ENCODE data around the gene ADAM12.

ADAM12 gene

DNA sequence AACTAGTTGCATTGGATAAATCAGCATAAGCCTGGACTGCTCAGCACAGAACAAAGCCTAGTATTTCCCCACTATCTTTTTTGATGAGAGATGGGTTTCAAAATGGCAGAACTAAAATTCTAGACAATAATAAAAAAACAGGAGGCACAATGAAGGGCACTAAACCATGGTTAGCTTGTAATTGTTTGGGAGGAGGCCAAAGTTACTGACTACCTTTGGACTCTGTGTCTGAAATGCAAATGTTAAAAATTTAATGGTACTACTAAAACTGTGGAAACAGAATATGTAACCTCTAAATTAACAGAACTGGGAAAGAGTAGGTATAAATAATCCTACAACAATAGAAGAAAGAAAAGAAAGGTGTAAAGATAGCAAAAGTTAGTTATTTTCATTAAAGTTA, 13.0 kb downstream of the ADAM12 start:
- H3K27ac ChIP-seq (ENCODE audit: insufficient read depth, low read length, poor library complexity, severe bottlenecking), result no peak overlapping the region
- H3K4me3 ChIP-seq (ENCODE audit: insufficient read depth, low read depth, low read length, poor library complexity, severe bottlenecking), result no peak overlapping the region
- H3K4me1 ChIP-seq (ENCODE audit: control insufficient read depth, insufficient read depth, low read length, poor library complexity, severe bottlenecking), result no peaks in the 10 kb centered on the region
- H3K27me3 ChIP-seq (replicated peaks; ENCODE audit: control insufficient read depth, insufficient read depth, low read length, poor library complexity, severe bottlenecking), result no peaks in the 10 kb centered on the region
- no peaks in the 10 kb centered on the region for H3K9me3 ChIP-seq (ENCODE audit: control insufficient read depth, low read length)
- H3K36me3 ChIP-seq (ENCODE audit: control insufficient read depth, insufficient read depth, low read length), result no peaks in the 10 kb centered on the region
- no peak for DNase-seq

- no peaks in the 10 kb centered on the region for H3K4me1 ChIP-seq (ENCODE audit: control insufficient read depth, insufficient read depth, low read length, poor library complexity, severe bottlenecking)
- no peaks in the 10 kb centered on the region for H3K36me3 ChIP-seq (ENCODE audit: control insufficient read depth, insufficient read depth, low read length)
- DNase-seq, result no peak
- no peak overlapping the region for H3K27ac ChIP-seq (ENCODE audit: insufficient read depth, low read length, poor library complexity, severe bottlenecking)
- no peaks in the 10 kb centered on the region for H3K9me3 ChIP-seq (ENCODE audit: control insufficient read depth, low read length)
- H3K4me3 ChIP-seq (ENCODE audit: insufficient read depth, low read depth, low read length, poor library complexity, severe bottlenecking), result no peak overlapping the region
- H3K27me3 ChIP-seq (replicated peaks; ENCODE audit: control insufficient read depth, insufficient read depth, low read length, poor library complexity, severe bottlenecking), result no peaks in the 10 kb centered on the region
These were observed 13.8 kb downstream of the ADAM12 start for GRCh38 chr10:126374435-126374834.

DNA sequence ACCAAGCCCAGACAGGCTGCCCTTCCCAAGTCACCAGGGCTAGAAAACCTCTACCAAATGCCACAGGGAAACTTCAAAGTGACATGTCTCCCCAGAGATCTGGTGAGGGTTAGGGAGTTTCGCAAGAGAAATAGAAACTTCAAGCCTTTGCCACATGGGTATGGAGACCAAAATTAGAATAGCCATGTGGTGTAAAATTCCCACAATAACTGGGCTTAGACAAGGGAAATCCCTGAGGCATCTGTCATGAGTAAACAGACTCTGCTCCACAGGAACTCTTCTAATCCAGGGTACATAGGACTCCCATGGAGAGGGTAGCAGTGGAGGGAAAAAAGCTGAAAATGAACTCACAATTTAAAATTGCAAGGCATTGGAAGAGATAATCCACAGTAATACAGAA, 14.3 kb downstream of the ADAM12 start:
- H3K27me3 ChIP-seq (replicated peaks; ENCODE audit: control insufficient read depth, insufficient read depth, low read length, poor library complexity, severe bottlenecking), result no peaks in the 10 kb centered on the region
- no peak overlapping the region for H3K27ac ChIP-seq (ENCODE audit: insufficient read depth, low read length, poor library complexity, severe bottlenecking)
- no peaks in the 10 kb centered on the region for H3K4me1 ChIP-seq (ENCODE audit: control insufficient read depth, insufficient read depth, low read length, poor library complexity, severe bottlenecking)
- no peak for DNase-seq
- no peaks in the 10 kb centered on the region for H3K9me3 ChIP-seq (ENCODE audit: control insufficient read depth, low read length)
- no peaks in the 10 kb centered on the region for H3K36me3 ChIP-seq (ENCODE audit: control insufficient read depth, insufficient read depth, low read length)
- H3K4me3 ChIP-seq (ENCODE audit: insufficient read depth, low read depth, low read length, poor library complexity, severe bottlenecking), result no peak overlapping the region

- no peaks in the 10 kb centered on the region for H3K4me1 ChIP-seq (ENCODE audit: control insufficient read depth, insufficient read depth, low read length, poor library complexity, severe bottlenecking)
- DNase-seq, result no peak
- H3K36me3 ChIP-seq (ENCODE audit: control insufficient read depth, insufficient read depth, low read length), result no peaks in the 10 kb centered on the region
- H3K27ac ChIP-seq (ENCODE audit: insufficient read depth, low read length, poor library complexity, severe bottlenecking), result no peak overlapping the region
- no peaks in the 10 kb centered on the region for H3K27me3 ChIP-seq (replicated peaks; ENCODE audit: control insufficient read depth, insufficient read depth, low read length, poor library complexity, severe bottlenecking)
- H3K9me3 ChIP-seq (ENCODE audit: control insufficient read depth, low read length), result no peaks in the 10 kb centered on the region
- H3K4me3 ChIP-seq (ENCODE audit: insufficient read depth, low read depth, low read length, poor library complexity, severe bottlenecking), result no peak overlapping the region
These were observed 15.1 kb downstream of the ADAM12 start for GRCh38 chr10:126373147-126373546.

GRCh38 chr10:126372396-126372795, 15.9 kb downstream of the ADAM12 start:
- no peak for DNase-seq
- Histone ChIP-seq H3K36me3 (ENCODE audit: control insufficient read depth, insufficient read depth, low read length) (no peaks in the 10 kb centered on the region), H3K4me3 (ENCODE audit: insufficient read depth, low read depth, low read length, poor library complexity, severe bottlenecking) (no peak overlapping the region), H3K27me3 (replicated peaks; ENCODE audit: control insufficient read depth, insufficient read depth, low read length, poor library complexity, severe bottlenecking) (no peaks in the 10 kb centered on the region), H3K27ac (ENCODE audit: insufficient read depth, low read length, poor library complexity, severe bottlenecking) (no peak overlapping the region), H3K4me1 (ENCODE audit: control insufficient read depth, insufficient read depth, low read length, poor library complexity, severe bottlenecking) (no peaks in the 10 kb centered on the region), H3K9me3 (ENCODE audit: control insufficient read depth, low read length) (no peaks in the 10 kb centered on the region)

DNA sequence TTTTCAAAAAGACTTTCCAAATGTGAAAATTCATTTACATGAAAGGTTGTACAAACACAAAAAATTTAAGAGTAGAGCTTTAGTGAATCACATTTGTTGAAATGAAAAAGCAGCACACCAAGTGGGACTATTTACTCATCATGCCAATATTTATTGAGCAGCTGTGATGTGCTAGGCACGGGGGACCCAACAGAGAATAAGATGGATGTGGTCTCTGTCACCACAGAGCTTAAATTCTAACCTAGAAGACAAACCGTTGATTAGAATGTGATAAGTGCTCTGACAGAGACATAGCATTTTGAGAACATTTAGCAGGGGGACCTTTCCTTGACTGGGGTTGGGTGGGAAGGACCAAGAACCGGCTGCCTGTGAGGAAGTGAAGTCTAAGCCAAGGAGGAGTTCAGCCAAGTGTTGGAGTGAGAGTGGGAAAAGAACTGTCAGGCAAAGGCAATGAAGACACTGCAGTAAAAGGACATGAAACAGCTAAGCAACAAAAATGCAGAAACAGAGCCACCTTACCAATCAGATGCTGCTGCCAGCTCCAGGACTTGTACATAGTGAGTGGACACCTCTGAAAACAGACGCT, 19.1 kb downstream of the ADAM12 start:
- no peak overlapping the region for H3K27ac ChIP-seq (ENCODE audit: insufficient read depth, low read length, poor library complexity, severe bottlenecking)

DNA sequence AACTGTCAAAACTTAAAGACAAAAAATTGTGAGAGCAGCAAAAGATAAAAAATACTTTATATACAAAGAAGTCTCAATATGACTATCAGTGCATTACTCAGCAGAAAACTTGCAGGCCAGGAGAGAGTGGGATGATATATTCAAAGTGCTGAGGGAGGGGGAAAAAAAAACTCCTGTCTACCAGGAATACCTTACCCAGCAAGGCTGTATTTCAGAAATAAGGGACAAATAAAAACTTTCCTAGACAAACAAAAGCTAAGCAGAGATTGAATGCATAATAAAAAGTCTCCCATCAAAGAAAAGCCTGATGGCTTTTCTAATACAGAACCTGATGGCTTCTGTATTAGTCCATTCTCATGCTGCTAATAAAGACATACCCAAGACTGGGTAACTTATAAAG, 31.1 kb downstream of the ADAM12 start:
- Histone ChIP-seq H3K4me1 (ENCODE audit: control insufficient read depth, insufficient read depth, low read length, poor library complexity, severe bottlenecking) (no peaks in the 10 kb centered on the region), H3K9me3 (ENCODE audit: control insufficient read depth, low read length) (no peaks in the 10 kb centered on the region), H3K36me3 (ENCODE audit: control insufficient read depth, insufficient read depth, low read length) (no peaks in the 10 kb centered on the region), H3K27ac (ENCODE audit: insufficient read depth, low read length, poor library complexity, severe bottlenecking) (no peak overlapping the region), H3K4me3 (ENCODE audit: insufficient read depth, low read depth, low read length, poor library complexity, severe bottlenecking) (no peak overlapping the region), H3K27me3 (replicated peaks; ENCODE audit: control insufficient read depth, insufficient read depth, low read length, poor library complexity, severe bottlenecking) (no peaks in the 10 kb centered on the region)
- DNase-seq, result no peak

More for the DNA sequence above, 19.1 kb downstream of the ADAM12 start:
- Histone ChIP-seq H3K27me3 (replicated peaks; ENCODE audit: control insufficient read depth, insufficient read depth, low read length, poor library complexity, severe bottlenecking) (no peaks in the 10 kb centered on the region), H3K9me3 (ENCODE audit: control insufficient read depth, low read length) (no peaks in the 10 kb centered on the region), H3K36me3 (ENCODE audit: control insufficient read depth, insufficient read depth, low read length) (no peaks in the 10 kb centered on the region), H3K4me1 (ENCODE audit: control insufficient read depth, insufficient read depth, low read length, poor library complexity, severe bottlenecking) (no peaks in the 10 kb centered on the region), H3K4me3 (ENCODE audit: insufficient read depth, low read depth, low read length, poor library complexity, severe bottlenecking) (no peak overlapping the region)
- DNase-seq, result no peak

GRCh38 chr10:126353666-126354065, 34.6 kb downstream of the ADAM12 start:
- Histone ChIP-seq H3K4me1 (ENCODE audit: control insufficient read depth, insufficient read depth, low read length, poor library complexity, severe bottlenecking) (no peaks in the 10 kb centered on the region), H3K9me3 (ENCODE audit: control insufficient read depth, low read length) (no peaks in the 10 kb centered on the region), H3K4me3 (ENCODE audit: insufficient read depth, low read depth, low read length, poor library complexity, severe bottlenecking) (no peak overlapping the region), H3K27ac (ENCODE audit: insufficient read depth, low read length, poor library complexity, severe bottlenecking) (no peak overlapping the region), H3K36me3 (ENCODE audit: control insufficient read depth, insufficient read depth, low read length) (no peaks in the 10 kb centered on the region), H3K27me3 (replicated peaks; ENCODE audit: control insufficient read depth, insufficient read depth, low read length, poor library complexity, severe bottlenecking) (no peaks in the 10 kb centered on the region)
- no peak for DNase-seq

GRCh38 chr10:126352453-126352852, 35.8 kb downstream of the ADAM12 start:
- Histone ChIP-seq H3K9me3 (ENCODE audit: control insufficient read depth, low read length) (no peaks in the 10 kb centered on the region), H3K4me1 (ENCODE audit: control insufficient read depth, insufficient read depth, low read length, poor library complexity, severe bottlenecking) (no peaks in the 10 kb centered on the region), H3K27me3 (replicated peaks; ENCODE audit: control insufficient read depth, insufficient read depth, low read length, poor library complexity, severe bottlenecking) (no peaks in the 10 kb centered on the region), H3K27ac (ENCODE audit: insufficient read depth, low read length, poor library complexity, severe bottlenecking) (no peak overlapping the region), H3K4me3 (ENCODE audit: insufficient read depth, low read depth, low read length, poor library complexity, severe bottlenecking) (no peak overlapping the region), H3K36me3 (ENCODE audit: control insufficient read depth, insufficient read depth, low read length) (no peaks in the 10 kb centered on the region)
- DNase-seq, result no peak

- Histone ChIP-seq H3K4me3 (ENCODE audit: insufficient read depth, low read depth, low read length, poor library complexity, severe bottlenecking) (no peak overlapping the region), H3K27ac (ENCODE audit: insufficient read depth, low read length, poor library complexity, severe bottlenecking) (no peak overlapping the region), H3K9me3 (ENCODE audit: control insufficient read depth, low read length) (no peaks in the 10 kb centered on the region), H3K27me3 (replicated peaks; ENCODE audit: control insufficient read depth, insufficient read depth, low read length, poor library complexity, severe bottlenecking) (no peaks in the 10 kb centered on the region), H3K36me3 (ENCODE audit: control insufficient read depth, insufficient read depth, low read length) (no peaks in the 10 kb centered on the region), H3K4me1 (ENCODE audit: control insufficient read depth, insufficient read depth, low read length, poor library complexity, severe bottlenecking) (no peaks in the 10 kb centered on the region)
- no peak for DNase-seq
These were observed 37.3 kb downstream of the ADAM12 start for GRCh38 chr10:126351021-126351420.
